Measurements from ENCODE around the gene KANSL1. TPM values are rescaled to one million over a fixed set of nuclear protein-coding genes. Genes with fewer than 3 reads are reported as not detected.

KANSL1 gene
- total RNA-seq, 2 experiments from 2014 or later, result 132 to 140 TPM

- peaks cover 39% of the 10 kb centered on the region for H3K36me3 Mint-ChIP-seq
- no peak overlapping the region for H3K4me3 Mint-ChIP-seq
Measured at GRCh38 chr17:46170639-46171429, 22.4 kb downstream of the KANSL1 start.

GRCh38 chr17:46169913-46170638 lies 23.2 kb downstream of the KANSL1 start:
- POLR2A ChIA-PET, result no interaction called here
- peak overlapping the region; percentile 4 for H3K27ac Mint-ChIP-seq

More at GRCh38 chr17:46170639-46171429, 22.4 kb downstream of the KANSL1 start:
- DNase-seq, result no peak
- ATAC-seq (ENCODE audit: low read depth), result no peak
- Mint-ChIP-seq H3K27ac (peak overlapping the region; percentile 4), H3K4me1 (peaks cover 38% of the 10 kb centered on the region), H3K9me3 (no peaks in the 10 kb centered on the region), H3K27me3 (no peaks in the 10 kb centered on the region)
- POLR2A ChIA-PET, result no interaction called here

GRCh38 chr17:46167826-46168569 lies 25.2 kb downstream of the KANSL1 start:
- no peak overlapping the region for H3K27ac Mint-ChIP-seq
- H3K36me3 Mint-ChIP-seq, result peaks cover 52% of the 10 kb centered on the region
- DNase-seq, result no peak
- H3K27me3 Mint-ChIP-seq, result no peaks in the 10 kb centered on the region
- H3K4me3 Mint-ChIP-seq, result no peak overlapping the region
- no peak for ATAC-seq (ENCODE audit: low read depth)
- H3K9me3 Mint-ChIP-seq, result no peaks in the 10 kb centered on the region
- peaks cover 44% of the 10 kb centered on the region for H3K4me1 Mint-ChIP-seq
- POLR2A ChIA-PET, result no interaction called here

More at GRCh38 chr17:46169913-46170638, 23.2 kb downstream of the KANSL1 start:
- no peaks in the 10 kb centered on the region for H3K27me3 Mint-ChIP-seq
- no peak for DNase-seq
- no peak overlapping the region for H3K4me3 Mint-ChIP-seq
- H3K36me3 Mint-ChIP-seq, result peaks cover 40% of the 10 kb centered on the region
- no peak for ATAC-seq (ENCODE audit: low read depth)
- no peaks in the 10 kb centered on the region for H3K9me3 Mint-ChIP-seq
- H3K4me1 Mint-ChIP-seq, result peaks cover 38% of the 10 kb centered on the region

GRCh38 chr17:46167267-46167666 lies 26.0 kb downstream of the KANSL1 start:
- POLR2A ChIA-PET, result no interaction called here
- H3K36me3 Mint-ChIP-seq, result peaks cover 56% of the 10 kb centered on the region
- no peaks in the 10 kb centered on the region for H3K27me3 Mint-ChIP-seq
- H3K4me3 Mint-ChIP-seq, result no peak overlapping the region
- no peak overlapping the region for H3K27ac Mint-ChIP-seq
- ATAC-seq (ENCODE audit: low read depth) (no peak), DNase-seq (no peak)
- H3K9me3 Mint-ChIP-seq, result no peaks in the 10 kb centered on the region
- peaks cover 47% of the 10 kb centered on the region for H3K4me1 Mint-ChIP-seq

- no peak overlapping the region for H3K4me3 Mint-ChIP-seq
Measured at GRCh38 chr17:46166692-46167249, 26.5 kb downstream of the KANSL1 start.

GRCh38 chr17:46163929-46164594 lies 29.2 kb downstream of the KANSL1 start:
- H3K27ac Mint-ChIP-seq, result no peak overlapping the region
- no peak for DNase-seq
- no peaks in the 10 kb centered on the region for H3K27me3 Mint-ChIP-seq
- POLR2A ChIA-PET, result interaction anchor here (1.3 kb wide), 1 partner anchor 9 kb away, joined by 4 read pairs; no protein-coding TSS in a partner anchor
- peaks cover 48% of the 10 kb centered on the region for H3K4me1 Mint-ChIP-seq
- no peak for ATAC-seq (ENCODE audit: low read depth)
- no peak overlapping the region for H3K4me3 Mint-ChIP-seq
- no peaks in the 10 kb centered on the region for H3K9me3 Mint-ChIP-seq
- peaks cover 41% of the 10 kb centered on the region for H3K36me3 Mint-ChIP-seq

More at GRCh38 chr17:46166692-46167249, 26.5 kb downstream of the KANSL1 start:
- DNase-seq, result no peak
- H3K4me1 Mint-ChIP-seq, result peaks cover 46% of the 10 kb centered on the region
- H3K27me3 Mint-ChIP-seq, result no peaks in the 10 kb centered on the region
- no peaks in the 10 kb centered on the region for H3K9me3 Mint-ChIP-seq
- no peak overlapping the region for H3K27ac Mint-ChIP-seq
- POLR2A ChIA-PET, result interaction anchor here (2.1 kb wide), 1 partner anchor 26 kb away, joined by 6 read pairs; the partner anchor contains the start of gene KANSL1
- peaks cover 55% of the 10 kb centered on the region for H3K36me3 Mint-ChIP-seq
- ATAC-seq (ENCODE audit: low read depth), result no peak

- peaks cover 54% of the 10 kb centered on the region for H3K4me1 Mint-ChIP-seq
- H3K36me3 Mint-ChIP-seq, result peaks cover 38% of the 10 kb centered on the region
- H3K27ac Mint-ChIP-seq, result no peak overlapping the region
- H3K9me3 Mint-ChIP-seq, result no peaks in the 10 kb centered on the region
- no peak overlapping the region for H3K4me3 Mint-ChIP-seq
- DNase-seq (no peak), ATAC-seq (ENCODE audit: low read depth) (no peak)
- POLR2A ChIA-PET, result no interaction called here
- H3K27me3 Mint-ChIP-seq, result no peaks in the 10 kb centered on the region
Measured at GRCh38 chr17:46163316-46163715, 29.9 kb downstream of the KANSL1 start.

GRCh38 chr17:46162866-46163265 lies 30.4 kb downstream of the KANSL1 start:
- Mint-ChIP-seq H3K4me1 (peaks cover 53% of the 10 kb centered on the region), H3K9me3 (no peaks in the 10 kb centered on the region), H3K27ac (no peak overlapping the region), H3K27me3 (no peaks in the 10 kb centered on the region), H3K4me3 (no peak overlapping the region), H3K36me3 (peaks cover 36% of the 10 kb centered on the region)
- DNase-seq (no peak), ATAC-seq (ENCODE audit: low read depth) (no peak)
- POLR2A ChIA-PET, result no interaction called here

GRCh38 chr17:46160169-46160568 lies 33.1 kb downstream of the KANSL1 start:
- H3K4me3 Mint-ChIP-seq, result no peak overlapping the region
- no peaks in the 10 kb centered on the region for H3K9me3 Mint-ChIP-seq
- DNase-seq (no peak), ATAC-seq (ENCODE audit: low read depth) (no peak)
- H3K27ac Mint-ChIP-seq, result no peak overlapping the region
- no peaks in the 10 kb centered on the region for H3K27me3 Mint-ChIP-seq
- peaks cover 71% of the 10 kb centered on the region for H3K4me1 Mint-ChIP-seq
- peaks cover 33% of the 10 kb centered on the region for H3K36me3 Mint-ChIP-seq
- POLR2A ChIA-PET, result interaction anchor here (0.6 to 0.7 kb wide), 2 partner anchors 8 to 27 kb away, joined by 3 to 4 read pairs; no protein-coding TSS in a partner anchor

- Mint-ChIP-seq H3K27ac (no peak overlapping the region), H3K27me3 (no peaks in the 10 kb centered on the region), H3K4me1 (peaks cover 71% of the 10 kb centered on the region), H3K9me3 (no peaks in the 10 kb centered on the region), H3K4me3 (no peak overlapping the region), H3K36me3 (peaks cover 30% of the 10 kb centered on the region)
- DNase-seq (no peak), ATAC-seq (ENCODE audit: low read depth) (no peak)
- POLR2A ChIA-PET, result no interaction called here
Measured at GRCh38 chr17:46159686-46160085, 33.5 kb downstream of the KANSL1 start.

GRCh38 chr17:46158323-46159296 lies 34.6 kb downstream of the KANSL1 start:
- DNase-seq (no peak), ATAC-seq (ENCODE audit: low read depth) (no peak)
- Mint-ChIP-seq H3K4me3 (no peak overlapping the region), H3K27ac (no peak overlapping the region), H3K9me3 (no peaks in the 10 kb centered on the region), H3K4me1 (peaks cover 72% of the 10 kb centered on the region), H3K36me3 (peaks cover 25% of the 10 kb centered on the region), H3K27me3 (no peaks in the 10 kb centered on the region)
- POLR2A ChIA-PET, result no interaction called here

All from activated naive CD8-positive, alpha-beta T cell treated with anti-CD3 and anti-CD28 coated beads, Interleukin-2, amount 10 ng/mL, durations not matched to agents 7 days and 5 days (primary cell).